Stimulated activated CD4-positive, alpha-beta T cell treated with anti-CD3 and anti-CD28 coated beads, TNF-alpha, amount 100 ng/mL, for 24 hours (primary cell): ENCODE measurements around the gene DNAJC12.
"Not testable (repeated sequence)": the region's sequence is repeated elsewhere in the genome, so short reads cannot be mapped to it uniquely, and the experiment has no call there.

Experiments used
- DNase-seq, 3 experiments: peaks; one replicate each; pipeline ENCODE4 v3.0.0-alpha.2; 2020; ENCODE audit warnings: low read depth in 3 of 3

DNAJC12 gene

DNA sequence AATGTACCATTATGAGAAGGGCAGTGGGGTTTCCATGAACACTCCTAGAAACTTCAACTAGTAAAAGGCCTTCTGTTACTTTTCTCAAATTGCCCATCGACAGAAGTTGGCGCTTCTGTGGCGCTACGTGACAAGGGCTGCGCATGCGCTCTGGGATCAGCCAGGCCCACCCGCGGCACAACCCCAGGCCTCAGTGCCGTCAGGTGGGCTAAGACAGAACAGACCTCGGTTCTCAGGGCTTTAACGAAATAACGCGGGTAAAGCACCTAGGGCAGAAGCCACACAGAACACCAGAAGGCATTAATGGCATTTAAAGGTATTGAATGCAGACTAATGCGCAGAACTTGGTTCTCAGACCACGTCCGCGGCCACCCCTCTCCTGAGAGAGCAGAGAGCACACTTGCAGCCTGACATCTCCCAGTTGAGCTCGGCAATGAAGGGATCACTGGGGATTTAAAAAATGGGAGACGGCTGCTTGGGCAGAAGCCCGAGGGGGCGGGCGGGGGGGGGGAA lies 74.4 kb downstream of the DNAJC12 start:
- DNase-seq, result peak; percentile 52 to 78 (median 69)

DNA sequence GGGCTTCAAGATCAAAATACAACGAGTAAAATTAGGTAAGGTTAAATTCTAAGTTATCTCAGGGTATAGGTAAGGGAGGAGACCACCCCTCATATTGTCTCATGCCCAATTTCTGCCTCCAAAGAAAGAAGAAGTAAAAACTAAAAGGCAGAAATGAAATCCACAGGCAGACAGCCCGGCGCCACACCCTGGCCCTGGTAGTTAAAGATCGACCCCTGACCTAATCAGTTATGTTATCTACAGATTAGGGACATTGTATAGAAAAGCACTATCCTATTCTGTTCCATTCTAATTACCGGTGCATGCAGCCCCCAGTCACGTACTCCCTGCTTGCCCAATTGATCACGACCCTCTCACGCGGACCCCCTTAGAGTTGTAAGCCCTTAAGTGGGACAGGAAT lies 75.4 kb downstream of the DNAJC12 start:
- not testable (repeated sequence) for DNase-seq

DNA sequence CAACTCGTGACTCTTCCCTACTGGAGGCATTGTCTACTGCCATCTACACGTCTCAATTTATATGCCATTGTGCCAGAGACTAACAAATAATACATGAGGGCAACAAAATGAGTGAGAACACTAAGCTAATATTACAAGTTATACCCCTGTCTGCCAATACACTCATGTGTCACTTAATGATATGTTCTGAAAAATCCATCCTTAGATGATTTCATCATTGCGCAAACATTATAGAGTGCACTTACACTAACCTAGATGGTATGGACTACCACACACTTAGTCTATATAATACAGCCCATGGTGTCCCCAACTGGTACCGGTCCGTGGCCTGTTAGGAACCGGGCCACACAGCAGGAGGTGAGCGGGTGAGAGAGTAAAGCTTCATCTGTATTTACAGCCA lies 77.7 kb downstream of the DNAJC12 start:
- no peak for DNase-seq
